GM18951 (cell line): ENCODE data around the gene TSR3.
"Not testable (repeated sequence)": the region's sequence is repeated elsewhere in the genome, so short reads cannot be mapped to it uniquely, and the experiment has no call there.

Experiments
- POLR2A ChIP-seq: IDR thresholded peaks from 4 replicates; pipeline ENCODE4 v1.6.1; 2011; ENCODE audit warnings: mild to moderate bottlenecking; ENCODE audit not compliant: insufficient read length, insufficient read depth; ENCODE audit errors: extremely low read depth
- in situ Hi-C: fragments of 300-500 bp; cut with MboI; formaldehyde crosslinking; loops from one replicate; pipeline ENCODE4 v1.12.0; 2022; ENCODE audit warnings: low sequenced_read_pairs, mixed read lengths, inconsistent platforms; ENCODE audit not compliant: unreplicated experiment

The TSR3 gene

GRCh38 chr16:1335211-1335971 is 16.3 kb downstream of the TSR3 start:
- in situ Hi-C loops, result no loop called here

DNA sequence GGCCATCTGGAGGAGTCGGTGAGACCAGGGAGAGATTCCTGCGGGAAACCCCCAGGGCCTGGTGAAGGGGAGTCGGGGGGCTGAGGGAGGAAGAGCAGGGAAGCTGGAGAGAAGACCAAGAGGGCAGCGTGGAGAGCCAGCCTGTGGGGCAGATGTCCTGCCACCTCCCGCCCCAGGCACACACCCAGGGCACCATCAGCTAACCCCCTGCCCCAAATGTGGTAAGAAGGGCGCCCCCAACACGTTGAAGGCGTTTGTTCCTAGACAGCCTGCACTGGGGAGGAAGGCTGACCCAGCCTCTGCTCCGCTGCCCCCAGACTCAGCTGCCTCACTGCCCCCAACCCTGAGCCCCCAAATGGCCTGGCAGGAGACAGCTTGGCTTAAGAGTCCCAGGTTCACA is 16.9 kb downstream of the TSR3 start:
- no peak for TF ChIP-seq POLR2A
- in situ Hi-C loops, result no loop called here

More at GRCh38 chr16:1335211-1335971, 16.3 kb downstream of the TSR3 start:
- no peak for TF ChIP-seq POLR2A

DNA sequence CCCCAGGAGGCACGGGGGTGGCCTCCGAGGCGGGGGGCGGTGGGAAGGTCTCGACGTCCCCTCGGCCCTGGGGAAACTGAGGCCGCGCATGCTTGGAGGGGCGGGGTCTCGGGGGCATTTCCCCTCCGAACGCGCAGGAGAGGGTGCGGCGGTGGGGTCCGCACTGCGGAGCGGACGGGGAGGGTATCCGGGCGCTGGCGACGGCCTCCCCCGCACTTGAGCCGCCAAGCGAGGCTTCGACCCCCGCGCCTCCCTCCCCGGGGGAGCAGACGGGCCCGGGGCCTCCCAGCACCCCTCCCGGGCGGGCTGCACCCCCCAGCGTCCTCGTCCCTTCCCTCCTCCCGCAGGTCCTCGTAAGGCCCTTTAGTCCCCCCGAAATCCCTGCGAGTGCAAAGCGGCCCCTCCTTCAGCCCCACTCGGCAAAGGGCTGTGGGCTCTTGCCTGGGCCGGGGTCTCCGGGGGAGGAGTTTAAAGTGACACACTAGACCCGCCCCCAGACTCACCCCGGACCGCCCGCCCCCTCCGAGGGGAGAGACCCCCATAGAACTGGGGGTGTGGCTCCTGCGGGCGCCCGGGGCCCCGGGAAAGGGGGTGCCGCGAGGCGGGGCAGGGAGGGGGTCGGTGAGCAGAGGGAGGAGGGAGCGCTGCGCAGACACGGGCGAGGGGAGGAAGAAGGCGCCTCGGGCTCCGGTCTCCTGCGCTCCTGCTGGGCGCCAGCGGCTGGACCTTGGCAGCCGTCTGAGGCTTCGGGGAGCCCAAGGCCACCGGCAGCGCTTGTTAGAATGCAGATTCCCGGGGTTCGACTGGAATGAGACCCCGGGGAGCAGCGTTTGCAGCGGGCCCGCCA is 17.6 kb downstream of the TSR3 start:
- no peak for TF ChIP-seq POLR2A
- in situ Hi-C loops, result no loop called here

- in situ Hi-C loops, result no loop called here
- no peak for TF ChIP-seq POLR2A
Measured at GRCh38 chr16:1333149-1333812, 18.4 kb downstream of the TSR3 start, which contains the start of gene BAIAP3. BAIAP3 (plus strand) TSS chr16:1333645; CDS start chr16:1338550, 4,905 bp downstream.

DNA sequence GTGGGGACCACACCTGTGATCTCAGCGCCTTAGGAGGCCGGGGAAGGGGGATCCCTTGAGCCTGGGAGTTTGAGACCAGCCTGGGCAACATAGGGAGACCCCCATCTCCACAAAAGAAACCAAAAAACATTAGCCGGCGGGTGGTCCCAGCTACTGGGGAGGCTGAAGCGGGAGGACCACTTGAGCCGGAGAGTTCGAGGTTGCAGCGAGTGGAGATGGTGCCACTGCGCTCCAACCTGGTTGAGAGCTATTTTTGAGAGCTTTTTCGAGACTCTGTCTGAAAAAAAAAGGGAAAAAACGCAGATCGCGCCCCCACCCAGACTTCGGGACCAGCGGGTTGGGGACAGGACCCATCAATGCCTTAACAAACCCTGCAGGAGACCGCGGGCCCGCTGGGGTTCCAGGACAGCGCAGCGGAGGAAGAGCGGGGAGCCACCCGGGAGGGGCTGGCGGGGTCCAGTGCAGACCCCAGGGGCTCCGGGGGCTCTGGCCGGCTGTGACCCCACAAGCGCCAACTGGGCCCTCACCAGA is 19.0 kb downstream of the TSR3 start:
- in situ Hi-C loops, result no loop called here
- TF ChIP-seq POLR2A, result no peak

GRCh38 chr16:1331712-1332617 is 19.7 kb downstream of the TSR3 start:
- in situ Hi-C loops, result no loop called here
- TF ChIP-seq POLR2A, result no peak

GRCh38 chr16:1330931-1331711 is 20.6 kb downstream of the TSR3 start:
- in situ Hi-C loops, result no loop called here
- no peak for TF ChIP-seq POLR2A

- in situ Hi-C loops, result no loop called here
- TF ChIP-seq POLR2A, result no peak
Measured at GRCh38 chr16:1330260-1330914, 21.3 kb downstream of the TSR3 start.

DNA sequence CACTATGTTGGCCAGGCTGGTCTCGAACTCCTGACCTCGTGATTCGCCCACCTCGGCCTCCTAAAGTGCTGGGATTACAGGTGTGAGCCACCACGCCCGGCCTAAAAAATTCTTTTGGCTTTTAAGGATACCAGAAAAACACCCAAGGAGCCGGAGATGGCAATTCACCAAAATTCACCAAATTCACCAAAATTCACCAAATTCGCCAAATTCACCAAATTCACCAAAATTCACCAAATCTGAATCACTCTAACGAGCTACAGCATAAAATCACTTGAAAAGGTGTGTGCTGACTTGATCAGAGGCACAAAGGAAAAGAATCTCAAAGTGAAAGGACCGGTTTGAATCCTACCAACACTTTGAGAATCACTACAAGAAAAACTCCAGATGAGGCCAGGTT is 22.7 kb downstream of the TSR3 start:
- in situ Hi-C loops, result not testable (repeated sequence)

GRCh38 chr16:1328136-1328535 is 23.5 kb downstream of the TSR3 start:
- in situ Hi-C loops, result not testable (repeated sequence)

GRCh38 chr16:1327619-1327947 is 24.1 kb downstream of the TSR3 start:
- TF ChIP-seq POLR2A, result no peak
- in situ Hi-C loops, result no loop called here
